ENCODE data around the gene JAZF1. TPM values are rescaled to one million over a fixed set of nuclear protein-coding genes. Genes with fewer than 3 reads are reported as not detected.

JAZF1 gene
- 1 to 10 TPM; 1.6 to 8.6 (median 5.3) TPM for total RNA-seq

- in situ Hi-C loops (cut with MboI; ENCODE audit: low sequenced_read_pairs in 4 of 4) (no loop called here), intact Hi-C loops (cut with DNase I; ENCODE audit: low total_unique reads) (loop anchor here (2.0 to 5.0 kb wide), 2 partner anchors 72 to 227 kb away; no protein-coding TSS in a partner anchor)
- H3K27ac ChIP-seq: peak within 1 kb of the TSS; percentile 85 to 91 (median 88)
- H3K36me3 ChIP-seq: no peaks in the 10 kb centered on the region
- TF ChIP-seq, protein P1, sequence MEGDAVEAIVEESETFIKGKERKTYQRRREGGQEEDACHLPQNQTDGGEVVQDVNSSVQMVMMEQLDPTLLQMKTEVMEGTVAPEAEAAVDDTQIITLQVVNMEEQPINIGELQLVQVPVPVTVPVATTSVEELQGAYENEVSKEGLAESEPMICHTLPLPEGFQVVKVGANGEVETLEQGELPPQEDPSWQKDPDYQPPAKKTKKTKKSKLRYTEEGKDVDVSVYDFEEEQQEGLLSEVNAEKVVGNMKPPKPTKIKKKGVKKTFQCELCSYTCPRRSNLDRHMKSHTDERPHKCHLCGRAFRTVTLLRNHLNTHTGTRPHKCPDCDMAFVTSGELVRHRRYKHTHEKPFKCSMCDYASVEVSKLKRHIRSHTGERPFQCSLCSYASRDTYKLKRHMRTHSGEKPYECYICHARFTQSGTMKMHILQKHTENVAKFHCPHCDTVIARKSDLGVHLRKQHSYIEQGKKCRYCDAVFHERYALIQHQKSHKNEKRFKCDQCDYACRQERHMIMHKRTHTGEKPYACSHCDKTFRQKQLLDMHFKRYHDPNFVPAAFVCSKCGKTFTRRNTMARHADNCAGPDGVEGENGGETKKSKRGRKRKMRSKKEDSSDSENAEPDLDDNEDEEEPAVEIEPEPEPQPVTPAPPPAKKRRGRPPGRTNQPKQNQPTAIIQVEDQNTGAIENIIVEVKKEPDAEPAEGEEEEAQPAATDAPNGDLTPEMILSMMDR (IDR thresholded peaks at IDR 0.05 in 4 of 5, conservative IDR thresholded peaks at IDR 0.05 in 1 of 5): no peak
- no peak for TF ChIP-seq POLR2A (IDR thresholded peaks at IDR 0.05)
- peaks cover 18 to 21% of the 10 kb centered on the region in 2 donors for H3K4me1 ChIP-seq
- peak; percentile 40 to 46 for DNase-seq
- no peaks in the 10 kb centered on the region for H3K9me3 ChIP-seq
- H3K27me3 ChIP-seq: no peaks in the 10 kb centered on the region
- H3K4me3 ChIP-seq: peak within 1 kb of the TSS; percentile 89 to 98 (median 94)
- ATAC-seq: peak; percentile 31 to 51
Observed at GRCh38 chr7:28180364-28181147, at the start of gene JAZF1. Gene JAZF1, minus strand, starts transcription at chr7:28180795.

DNA sequence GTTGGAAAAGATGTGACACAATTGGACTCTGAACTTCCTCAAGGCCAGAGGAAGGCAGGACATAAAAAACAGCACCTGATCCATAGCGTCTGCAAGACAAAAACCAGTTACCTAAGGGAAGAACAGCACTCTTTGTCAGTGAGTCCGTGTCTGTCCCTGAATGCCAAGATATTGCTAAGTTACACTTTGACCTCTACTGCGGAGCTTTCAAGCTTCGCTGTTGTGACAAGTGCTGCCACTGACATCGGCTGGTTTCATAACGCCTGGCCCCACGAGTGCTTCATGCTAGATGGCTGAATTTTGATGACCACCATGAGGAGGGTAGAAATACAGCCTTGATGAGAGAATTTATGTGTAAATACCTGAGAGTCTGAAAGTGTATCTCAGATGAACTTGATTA is 49.7 kb upstream of the JAZF1 start:
- no peaks in the 10 kb centered on the region for H3K36me3 ChIP-seq
- in situ Hi-C loops (cut with MboI; ENCODE audit: low sequenced_read_pairs in 4 of 4): no loop called here
- no peak for ATAC-seq
- H3K27ac ChIP-seq: no peak overlapping the region
- H3K4me3 ChIP-seq: no peak overlapping the region
- no peak for DNase-seq
- H3K27me3 ChIP-seq: no peaks in the 10 kb centered on the region
- H3K9me3 ChIP-seq: no peaks in the 10 kb centered on the region
- intact Hi-C loops (cut with DNase I; ENCODE audit: low total_unique reads): no loop called here
- H3K4me1 ChIP-seq: no peaks in the 10 kb centered on the region
- TF ChIP-seq, protein P1 (IDR thresholded peaks at IDR 0.05 in 4 of 5, conservative IDR thresholded peaks at IDR 0.05 in 1 of 5): no peak

DNA sequence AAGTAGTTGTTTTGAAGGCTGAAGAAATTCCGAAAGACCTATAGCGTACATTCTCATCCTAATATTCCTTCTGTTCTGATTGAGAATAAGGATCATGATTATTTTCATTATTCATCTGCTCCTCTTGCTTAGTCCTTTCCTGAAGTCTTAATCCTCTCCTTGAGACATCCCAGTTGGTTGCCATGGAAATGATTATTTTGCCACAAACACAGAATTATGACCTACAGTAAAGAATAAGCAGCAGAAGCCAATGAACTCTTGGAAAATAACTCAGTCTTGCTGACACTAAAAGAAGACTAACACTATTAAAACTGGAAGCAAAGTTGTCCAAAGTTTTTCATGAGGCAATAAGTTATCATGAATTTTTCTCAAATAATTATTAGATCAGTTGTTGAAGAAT is 47.8 kb upstream of the JAZF1 start:
- Histone ChIP-seq H3K9me3 (no peaks in the 10 kb centered on the region), H3K27ac (no peak overlapping the region), H3K36me3 (no peaks in the 10 kb centered on the region), H3K27me3 (no peaks in the 10 kb centered on the region), H3K4me3 (no peak overlapping the region), H3K4me1 (no peaks in the 10 kb centered on the region)
- in situ Hi-C loops (cut with MboI; ENCODE audit: low sequenced_read_pairs in 4 of 4) (no loop called here), intact Hi-C loops (cut with DNase I; ENCODE audit: low total_unique reads) (no loop called here)
- no peak for ATAC-seq
- TF ChIP-seq, protein P1 (IDR thresholded peaks at IDR 0.05 in 4 of 5, conservative IDR thresholded peaks at IDR 0.05 in 1 of 5): no peak
- no peak for TF ChIP-seq POLR2A (IDR thresholded peaks at IDR 0.05)
- DNase-seq: no peak

GRCh38 chr7:28226003-28226402 is 45.4 kb upstream of the JAZF1 start:
- in situ Hi-C loops (cut with MboI; ENCODE audit: low sequenced_read_pairs in 4 of 4): no loop called here
- no peaks in the 10 kb centered on the region for H3K36me3 ChIP-seq
- DNase-seq: no peak
- no peak for ATAC-seq
- no peaks in the 10 kb centered on the region for H3K27me3 ChIP-seq
- no peak overlapping the region for H3K4me3 ChIP-seq
- no peak overlapping the region for H3K27ac ChIP-seq
- H3K4me1 ChIP-seq: no peaks in the 10 kb centered on the region
- intact Hi-C loops (cut with DNase I; ENCODE audit: low total_unique reads): no loop called here
- no peak for TF ChIP-seq POLR2A (IDR thresholded peaks at IDR 0.05)
- TF ChIP-seq, protein P1 (IDR thresholded peaks at IDR 0.05 in 4 of 5, conservative IDR thresholded peaks at IDR 0.05 in 1 of 5): no peak
- no peaks in the 10 kb centered on the region for H3K9me3 ChIP-seq
